GM19467 (cell line): ENCODE data around the gene TUBGCP6.

ENCODE experiments used
- ATAC-seq: cut with Tn5 transposase; IDR thresholded peaks from one replicate; pipeline ENCODE4 v1.9.1; 2021; ENCODE audit warnings: mild to moderate bottlenecking, moderate library complexity; ENCODE audit not compliant: unreplicated experiment

Gene TUBGCP6

GRCh38 chr22:50266994-50267393, 22.2 kb upstream of the TUBGCP6 start:
- ATAC-seq = no peak

DNA sequence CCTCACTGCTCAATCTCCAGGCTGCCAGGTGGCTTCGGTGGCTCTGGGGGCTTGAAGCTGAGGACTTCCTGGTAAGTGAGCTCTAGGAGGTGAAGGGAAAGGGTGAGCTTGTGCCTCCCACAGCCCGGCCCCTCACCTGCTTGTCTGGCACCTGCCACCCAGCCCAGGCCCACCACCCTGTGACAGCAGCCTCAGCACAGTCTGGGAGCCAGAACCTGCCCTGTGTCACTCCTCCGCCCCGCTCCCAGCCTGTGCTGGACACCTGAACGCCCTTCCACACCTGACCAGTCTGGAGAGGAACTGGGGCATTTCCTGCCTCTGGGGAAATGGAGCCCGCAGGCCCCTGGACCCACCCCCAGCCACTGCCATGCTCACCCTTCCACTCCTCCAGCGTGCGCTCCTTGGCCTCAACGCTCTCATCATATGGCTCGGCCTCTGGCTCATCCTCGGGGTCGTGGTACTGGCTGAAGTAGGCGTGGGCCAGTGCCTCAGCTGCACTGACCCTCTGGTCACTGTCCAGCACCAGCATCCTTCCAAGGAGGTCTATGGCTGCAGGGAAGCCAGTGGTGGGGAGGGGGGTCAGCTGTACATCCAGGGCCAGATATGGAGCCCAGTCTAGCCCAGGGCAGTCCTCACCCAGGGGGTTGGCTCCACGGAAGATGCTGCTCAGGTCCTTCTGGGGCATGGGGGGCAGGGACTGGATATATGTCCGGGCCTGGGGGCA, 20.3 kb upstream of the TUBGCP6 start:
- no peak for ATAC-seq

GRCh38 chr22:50264104-50264745, 19.4 kb upstream of the TUBGCP6 start:
- ATAC-seq = no peak

- ATAC-seq = no peak
Measured at GRCh38 chr22:50262973-50263617, 18.3 kb upstream of the TUBGCP6 start.

- ATAC-seq = no peak
Measured at GRCh38 chr22:50262460-50262911, 17.7 kb upstream of the TUBGCP6 start.

GRCh38 chr22:50261615-50262459, 17.0 kb upstream of the TUBGCP6 start, which contains the start of gene MAPK12:
TSS of gene MAPK12 (minus strand) at chr22:50261683. CDS start at chr22:50261509, 174 bp downstream.
- no peak for ATAC-seq

GRCh38 chr22:50260801-50261614, 16.2 kb upstream of the TUBGCP6 start:
- no peak for ATAC-seq

- no peak for ATAC-seq
Measured at GRCh38 chr22:50260434-50260800, 15.6 kb upstream of the TUBGCP6 start.

- no peak for ATAC-seq
Measured at GRCh38 chr22:50259302-50259701, 14.5 kb upstream of the TUBGCP6 start.

GRCh38 chr22:50258361-50259292, 13.8 kb upstream of the TUBGCP6 start:
- ATAC-seq = no peak

DNA sequence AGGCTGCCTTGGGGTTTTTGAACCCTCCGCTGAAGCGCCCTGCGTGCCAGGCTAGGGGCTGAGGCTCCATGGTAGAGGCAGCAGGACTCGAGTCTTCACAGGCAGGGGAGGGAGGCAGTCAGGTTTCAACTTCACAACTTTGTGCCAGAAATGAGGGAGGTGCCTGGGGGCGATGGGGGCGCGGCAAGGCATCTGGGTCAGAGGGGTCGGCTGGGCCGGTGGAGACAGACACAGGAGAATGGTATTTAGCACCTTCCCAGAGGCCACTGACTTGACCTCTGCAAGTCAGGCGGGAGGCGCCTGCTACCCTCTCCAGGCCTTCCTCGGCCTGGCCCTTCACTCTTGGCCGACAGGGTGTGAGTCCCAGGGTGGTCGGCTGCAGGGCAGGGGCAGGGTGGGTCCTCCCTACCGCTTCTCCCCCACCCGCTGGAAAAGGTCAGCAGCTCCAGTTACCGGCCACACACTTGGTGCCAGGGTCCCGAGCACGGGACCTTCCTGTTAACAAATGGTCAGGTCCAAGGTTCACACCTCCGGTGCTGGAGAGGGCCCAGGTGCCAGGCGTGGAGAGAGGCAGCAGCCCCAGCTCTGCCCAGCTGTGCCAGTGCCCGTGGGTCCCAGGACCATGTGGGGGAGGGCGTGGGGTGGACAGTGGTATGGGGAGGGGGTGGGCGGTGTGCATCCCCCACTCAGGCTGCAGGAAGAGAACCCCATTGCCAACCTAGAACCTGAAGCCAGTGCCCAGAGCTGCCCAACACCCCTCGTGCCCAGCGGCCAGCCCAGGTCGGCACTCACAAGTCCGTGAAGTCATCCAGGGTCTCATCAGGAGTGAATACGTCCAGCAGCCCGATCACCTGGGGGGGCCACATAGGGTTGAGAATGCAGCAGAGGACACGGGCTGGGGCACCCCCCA, 12.9 kb upstream of the TUBGCP6 start:
- no peak for ATAC-seq

DNA sequence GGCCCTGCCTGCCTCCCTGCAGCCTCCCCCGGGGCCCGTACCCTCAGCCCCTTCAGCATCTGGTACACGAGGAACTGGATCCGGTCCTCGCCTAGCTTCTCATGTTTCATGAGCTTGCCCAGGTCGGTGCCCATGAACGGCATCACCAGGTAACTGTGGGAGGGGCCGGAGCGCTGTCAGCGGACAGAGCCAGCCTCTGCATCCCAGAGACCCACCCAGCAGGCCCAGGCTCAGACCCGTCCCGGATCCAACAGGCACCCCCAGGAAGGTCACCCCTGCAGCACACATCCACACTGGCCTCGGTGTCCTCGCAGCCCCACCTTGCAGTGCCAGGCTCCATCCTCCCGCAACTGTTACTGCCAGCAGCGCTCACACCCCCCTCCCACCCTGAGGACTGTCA, 12.2 kb upstream of the TUBGCP6 start:
- no peak for ATAC-seq

- no peak for ATAC-seq
Measured at GRCh38 chr22:50256258-50256862, 11.5 kb upstream of the TUBGCP6 start.

- no peak for ATAC-seq
Measured at GRCh38 chr22:50255607-50256006, 10.8 kb upstream of the TUBGCP6 start.

DNA sequence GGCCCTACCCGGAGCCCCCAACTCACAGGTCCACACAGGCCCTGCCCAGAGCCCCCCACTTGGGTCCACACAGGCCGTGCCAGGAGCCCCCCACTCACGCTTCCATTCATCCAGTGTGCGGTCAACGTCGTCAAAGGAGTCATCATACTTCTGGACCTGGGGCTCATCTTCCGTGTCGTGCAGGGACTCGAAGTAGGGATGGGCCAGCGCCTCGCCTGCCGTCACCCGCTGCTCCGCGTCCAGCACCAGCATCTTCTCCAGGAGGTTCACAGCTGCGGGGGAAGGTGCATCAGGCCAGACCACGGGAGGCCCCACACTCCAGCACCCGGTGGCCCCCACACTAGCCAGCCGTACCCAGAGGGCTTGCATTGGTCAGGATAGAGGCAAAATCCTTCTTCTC, 10.3 kb upstream of the TUBGCP6 start:
- no peak for ATAC-seq

GRCh38 chr22:50253941-50254340, 9.1 kb upstream of the TUBGCP6 start:
- no peak for ATAC-seq

- no peak for ATAC-seq
Measured at GRCh38 chr22:50253046-50253915, 8.5 kb upstream of the TUBGCP6 start.
